H7 (cell line): ENCODE data around the gene PDS5B. TPM values are rescaled to one million over a fixed set of nuclear protein-coding genes. Genes with fewer than 3 reads are reported as not detected.

Source experiments
- DNase-seq: peaks from one replicate; pipeline ENCODE4 v3.0.0; 2012
- H3K27me3 ChIP-seq: 2 replicates; pipeline ENCODE4 v1.6.0; 2011; ENCODE audit warnings: mild to moderate bottlenecking, low read length; ENCODE audit not compliant: control insufficient read depth, insufficient read depth
- H3K36me3 ChIP-seq: replicated peaks from 2 replicates; pipeline ENCODE4 v1.5.1; 2011; ENCODE audit warnings: low read length; ENCODE audit not compliant: control insufficient read depth, insufficient read depth
- H3K4me3 ChIP-seq: 2 replicates; pipeline ENCODE4 v1.5.1; 2011; ENCODE audit warnings: low read depth, mild to moderate bottlenecking, control low read depth, low read length, moderate library complexity; ENCODE audit not compliant: insufficient read depth
- total RNA-seq: library from RNA; depleted of rRNA; stranded (reverse); fragments of >200 nt; shearing (Covaris generic); gene quantifications from 2 replicates; pipeline ENCODE4 v1.2.3, GENCODE V29; 2014

The PDS5B gene
- total RNA-seq, 1 experiment from 2014 or later: 14.2 TPM

GRCh38 chr13:32657309-32657708 lies 71.1 kb downstream of the PDS5B start:
- no peaks in the 10 kb centered on the region for H3K27me3 ChIP-seq
- 0 out of 2 replicates have a peak, but pooled peaks cover 1% of the 10 kb centered on the region for H3K36me3 ChIP-seq
- no peak for DNase-seq
- H3K4me3 ChIP-seq: no peak overlapping the region

GRCh38 chr13:32659736-32660135 lies 73.5 kb downstream of the PDS5B start:
- H3K4me3 ChIP-seq: no peak overlapping the region
- H3K27me3 ChIP-seq: no peaks in the 10 kb centered on the region
- 0 out of 2 replicates have a peak, but pooled peaks cover 1% of the 10 kb centered on the region for H3K36me3 ChIP-seq
- DNase-seq: no peak

- Histone ChIP-seq H3K36me3 (0 out of 2 replicates have a peak, but pooled peaks cover 1% of the 10 kb centered on the region), H3K4me3 (no peak overlapping the region), H3K27me3 (no peaks in the 10 kb centered on the region)
- no peak for DNase-seq
These were observed 74.0 kb downstream of the PDS5B start for GRCh38 chr13:32660227-32660626.

- Histone ChIP-seq H3K4me3 (no peak overlapping the region), H3K36me3 (0 out of 2 replicates have a peak, but pooled peaks cover 1% of the 10 kb centered on the region), H3K27me3 (no peaks in the 10 kb centered on the region)
- no peak for DNase-seq
These were observed 75.4 kb downstream of the PDS5B start for GRCh38 chr13:32661685-32662084.

GRCh38 chr13:32663660-32664059 lies 77.4 kb downstream of the PDS5B start:
- H3K27me3 ChIP-seq: no peaks in the 10 kb centered on the region
- no peak for DNase-seq

GRCh38 chr13:32666990-32667571 lies 80.8 kb downstream of the PDS5B start:
- H3K4me3 ChIP-seq: no peak overlapping the region
- H3K27me3 ChIP-seq: no peaks in the 10 kb centered on the region
- DNase-seq: no peak
- H3K36me3 ChIP-seq: no peaks in the 10 kb centered on the region; the same call in 1 of the 2 replicates

More at GRCh38 chr13:32663660-32664059, 77.4 kb downstream of the PDS5B start:
- H3K36me3 ChIP-seq: peaks cover 1% of the 10 kb centered on the region; the same call in 1 of the 2 replicates
- H3K4me3 ChIP-seq: no peak overlapping the region

- DNase-seq: peak; percentile 17
- Histone ChIP-seq H3K4me3 (no peak overlapping the region), H3K36me3 (no peaks in the 10 kb centered on the region; the same call in 1 of the 2 replicates), H3K27me3 (no peaks in the 10 kb centered on the region)
These were observed 82.9 kb downstream of the PDS5B start for GRCh38 chr13:32669030-32669646.

- Histone ChIP-seq H3K36me3 (no peaks in the 10 kb centered on the region; the same call in 1 of the 2 replicates), H3K27me3 (no peaks in the 10 kb centered on the region), H3K4me3 (no peak overlapping the region)
- DNase-seq: no peak
These were observed 88.3 kb downstream of the PDS5B start for GRCh38 chr13:32674503-32674902.

- H3K4me3 ChIP-seq: no peak overlapping the region
- no peaks in the 10 kb centered on the region; the same call in none of the 2 replicates for H3K36me3 ChIP-seq
- no peak for DNase-seq
- no peaks in the 10 kb centered on the region for H3K27me3 ChIP-seq
These were observed 90.0 kb downstream of the PDS5B start for GRCh38 chr13:32676242-32676641.

- no peaks in the 10 kb centered on the region; the same call in none of the 2 replicates for H3K36me3 ChIP-seq
- DNase-seq: no peak
- H3K27me3 ChIP-seq: no peaks in the 10 kb centered on the region
- H3K4me3 ChIP-seq: no peak overlapping the region
These were observed 95.9 kb downstream of the PDS5B start for GRCh38 chr13:32682130-32682529.

- no peak for DNase-seq
- no peaks in the 10 kb centered on the region for H3K27me3 ChIP-seq
- H3K36me3 ChIP-seq: no peaks in the 10 kb centered on the region; the same call in none of the 2 replicates
- no peak overlapping the region for H3K4me3 ChIP-seq
These were observed 96.5 kb downstream of the PDS5B start for GRCh38 chr13:32682740-32683139.

GRCh38 chr13:32687275-32687674 lies 101.0 kb downstream of the PDS5B start:
- no peak overlapping the region for H3K4me3 ChIP-seq
- no peaks in the 10 kb centered on the region; the same call in none of the 2 replicates for H3K36me3 ChIP-seq
- DNase-seq: no peak
- H3K27me3 ChIP-seq: no peaks in the 10 kb centered on the region

GRCh38 chr13:32695602-32696250 lies 109.5 kb downstream of the PDS5B start:
- no peak for DNase-seq
- Histone ChIP-seq H3K27me3 (no peaks in the 10 kb centered on the region), H3K36me3 (no peaks in the 10 kb centered on the region), H3K4me3 (no peak overlapping the region)

- H3K36me3 ChIP-seq: peaks cover 2% of the 10 kb centered on the region
- no peaks in the 10 kb centered on the region for H3K27me3 ChIP-seq
- no peak for DNase-seq
- H3K4me3 ChIP-seq: no peak overlapping the region
These were observed 121.2 kb downstream of the PDS5B start for GRCh38 chr13:32707471-32707870.

GRCh38 chr13:32713397-32713796 lies 127.1 kb downstream of the PDS5B start:
- Histone ChIP-seq H3K27me3 (no peaks in the 10 kb centered on the region), H3K36me3 (peaks cover 2% of the 10 kb centered on the region), H3K4me3 (no peak overlapping the region)
- DNase-seq: no peak
